ENCODE results near the gene TBC1D19. TPM values are rescaled to one million over a fixed set of nuclear protein-coding genes. Genes with fewer than 3 reads are reported as not detected.

The TBC1D19 gene
- total RNA-seq, 2 experiments from 2014 or later: 4.3 to 5.0 TPM

DNA sequence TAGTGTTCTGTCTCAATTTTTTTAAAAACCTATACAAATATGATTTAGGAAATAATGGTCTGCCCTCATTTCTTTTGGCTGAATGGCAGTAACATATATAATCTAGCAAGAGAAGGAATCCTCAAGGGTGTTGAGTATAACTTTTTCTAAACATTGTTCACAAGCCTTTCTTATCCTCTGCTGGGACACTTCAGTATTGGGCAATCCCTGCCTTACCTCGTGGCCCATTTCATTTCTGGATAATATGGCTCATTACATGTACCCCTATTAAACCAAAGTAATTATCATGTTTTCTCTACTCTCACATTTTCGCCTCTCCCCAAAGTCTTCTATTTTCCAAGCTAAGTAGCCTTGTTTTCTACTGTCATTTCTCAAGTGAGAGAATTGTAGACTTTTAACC is 166.0 kb downstream of the TBC1D19 start:
- no peak for DNase-seq
- no peak overlapping the region for H3K4me3 Mint-ChIP-seq
- intact Hi-C loops (cut with micrococcal nuclease): loop anchor here (5.0 kb wide), 3 partner anchors 127 to 252 kb away; partner anchors contain the start of gene TBC1D19
- no peak overlapping the region for H3K27ac Mint-ChIP-seq
- H3K4me1 Mint-ChIP-seq (ENCODE audit: low read depth): peaks cover 16% of the 10 kb centered on the region
- no peaks in the 10 kb centered on the region for H3K9me3 Mint-ChIP-seq
- ChIA-PET CTCF (no interaction called here), POLR2A (no interaction called here)
- H3K36me3 Mint-ChIP-seq: peaks cover 22% of the 10 kb centered on the region
- no peaks in the 10 kb centered on the region for H3K27me3 Mint-ChIP-seq

DNA sequence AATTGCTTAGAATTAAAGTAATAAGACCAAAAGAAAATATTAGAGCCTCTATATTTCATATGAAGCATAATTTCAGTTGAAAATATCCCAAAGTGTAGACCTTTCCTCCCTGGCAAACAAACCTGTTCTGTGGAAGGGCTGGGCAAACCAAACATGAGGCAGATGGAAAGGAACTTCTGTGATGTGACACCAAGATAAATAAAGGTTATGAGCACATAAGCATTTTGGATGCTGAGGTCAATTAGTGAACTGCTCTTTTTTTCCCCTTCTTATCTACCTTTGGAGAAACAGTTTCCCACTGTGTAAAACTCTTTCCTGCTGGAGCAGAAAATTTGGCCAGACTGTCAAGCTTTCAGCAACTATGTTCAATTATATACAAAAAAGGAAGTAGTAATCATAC is 167.1 kb downstream of the TBC1D19 start:
- H3K27ac Mint-ChIP-seq: no peak overlapping the region
- H3K9me3 Mint-ChIP-seq: no peaks in the 10 kb centered on the region
- no peak overlapping the region for H3K4me3 Mint-ChIP-seq
- peaks cover 20% of the 10 kb centered on the region for H3K36me3 Mint-ChIP-seq
- intact Hi-C loops (cut with micrococcal nuclease): no loop called here
- no peaks in the 10 kb centered on the region for H3K27me3 Mint-ChIP-seq
- H3K4me1 Mint-ChIP-seq (ENCODE audit: low read depth): peaks cover 16% of the 10 kb centered on the region
- DNase-seq: no peak
- ChIA-PET CTCF (no interaction called here), POLR2A (no interaction called here)

DNA sequence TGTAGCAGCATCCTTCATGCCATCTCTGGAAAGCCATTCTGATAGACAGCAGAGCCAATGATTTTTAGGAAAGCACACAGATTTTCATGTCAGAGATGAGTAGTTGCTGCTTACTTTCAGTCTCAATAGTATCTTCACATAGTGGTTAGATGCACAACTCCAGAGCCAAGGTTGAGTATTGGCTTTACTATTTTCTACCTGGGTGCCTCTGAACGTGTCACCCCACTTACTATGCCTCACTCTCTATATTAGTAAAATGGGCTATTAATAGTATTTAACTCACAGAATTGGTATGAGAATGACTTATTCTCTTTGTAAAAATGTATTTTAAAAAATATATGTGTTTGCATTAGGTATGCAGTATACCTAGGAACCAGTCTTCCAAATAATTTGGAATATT is 168.0 kb downstream of the TBC1D19 start:
- DNase-seq: no peak
- CTCF ChIA-PET: no interaction called here
- Mint-ChIP-seq H3K4me1 (ENCODE audit: low read depth) (peaks cover 11% of the 10 kb centered on the region), H3K9me3 (no peaks in the 10 kb centered on the region), H3K36me3 (peaks cover 16% of the 10 kb centered on the region), H3K27ac (no peak overlapping the region), H3K4me3 (no peak overlapping the region), H3K27me3 (no peaks in the 10 kb centered on the region)
- intact Hi-C loops (cut with micrococcal nuclease): no loop called here
- POLR2A ChIA-PET: no interaction called here

DNA sequence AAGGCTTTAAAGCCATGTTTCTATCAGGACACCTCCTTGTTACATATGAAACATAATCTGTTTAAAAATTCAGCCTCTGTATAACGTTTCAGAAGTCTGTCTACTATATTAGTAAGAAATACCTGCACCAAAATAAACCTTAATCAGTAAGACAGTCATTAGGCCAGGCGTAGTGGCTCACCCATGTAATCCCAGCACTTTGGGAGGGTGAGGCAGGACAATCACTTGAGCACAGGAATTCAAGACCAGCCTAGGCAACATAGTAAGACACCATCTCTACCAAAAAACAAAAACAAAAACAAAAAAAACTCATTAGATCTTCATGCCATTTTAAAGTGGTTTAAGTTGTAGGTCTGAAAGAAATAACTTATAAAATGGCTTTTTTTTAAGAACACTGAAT is 169.3 kb downstream of the TBC1D19 start:
- peaks cover 5% of the 10 kb centered on the region for H3K4me1 Mint-ChIP-seq (ENCODE audit: low read depth)
- H3K9me3 Mint-ChIP-seq: no peaks in the 10 kb centered on the region
- H3K4me3 Mint-ChIP-seq: no peak overlapping the region
- DNase-seq: no peak
- CTCF ChIA-PET: interaction anchor here (1.4 kb wide), 1 partner anchor 257 kb away, joined by 3 read pairs; no protein-coding TSS in a partner anchor
- H3K27ac Mint-ChIP-seq: no peak overlapping the region
- no peaks in the 10 kb centered on the region for H3K27me3 Mint-ChIP-seq
- intact Hi-C loops (cut with micrococcal nuclease): no loop called here
- POLR2A ChIA-PET: no interaction called here
- H3K36me3 Mint-ChIP-seq: peaks cover 18% of the 10 kb centered on the region

DNA sequence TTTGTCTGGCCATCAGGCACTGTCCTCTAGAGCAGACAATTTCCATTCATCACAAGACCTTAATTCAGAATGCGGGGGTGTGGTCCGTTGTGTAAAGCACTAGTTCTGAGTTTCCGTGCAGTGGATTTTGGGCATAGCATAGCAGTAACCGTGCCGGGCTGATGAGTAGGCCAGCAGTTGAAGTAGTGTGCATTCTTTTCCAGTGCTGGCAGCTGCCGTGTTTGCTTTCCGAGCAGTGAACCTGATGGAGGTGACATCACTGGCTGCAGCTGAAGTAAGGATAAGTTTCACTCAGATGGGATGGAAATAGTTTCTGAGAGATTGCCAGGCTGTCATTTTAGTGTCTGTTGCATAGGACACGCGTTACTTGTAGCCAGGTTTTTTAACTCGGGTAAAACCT is 169.7 kb downstream of the TBC1D19 start:
- Mint-ChIP-seq H3K4me1 (ENCODE audit: low read depth) (peaks cover 5% of the 10 kb centered on the region), H3K27me3 (no peaks in the 10 kb centered on the region), H3K4me3 (no peak overlapping the region), H3K36me3 (peaks cover 15% of the 10 kb centered on the region), H3K9me3 (no peaks in the 10 kb centered on the region), H3K27ac (no peak overlapping the region)
- intact Hi-C loops (cut with micrococcal nuclease): no loop called here
- POLR2A ChIA-PET: no interaction called here
- CTCF ChIA-PET: interaction anchor here (1.4 kb wide), 1 partner anchor 257 kb away, joined by 3 read pairs; no protein-coding TSS in a partner anchor
- DNase-seq: no peak

DNA sequence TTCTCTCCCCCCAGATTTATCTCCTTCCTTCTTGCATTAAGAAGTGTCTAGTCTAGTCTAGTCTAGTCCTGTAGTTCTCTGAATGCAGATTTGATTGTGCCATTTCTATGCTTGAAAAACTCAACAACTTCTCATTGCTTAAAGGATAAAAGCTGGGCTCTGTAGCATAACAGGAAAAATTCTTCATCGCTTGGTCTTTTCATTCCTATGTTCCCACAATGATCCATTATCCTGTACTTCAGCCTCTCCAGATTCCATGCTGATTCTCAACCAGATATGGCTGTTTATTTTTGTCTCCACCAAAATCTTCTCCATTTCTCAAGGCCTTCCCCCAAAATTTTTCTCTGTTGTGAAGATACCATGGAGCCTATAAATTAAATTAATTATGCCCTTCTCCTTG is 173.9 kb downstream of the TBC1D19 start:
- Mint-ChIP-seq H3K27ac (no peak overlapping the region), H3K4me3 (no peak overlapping the region), H3K9me3 (no peaks in the 10 kb centered on the region), H3K36me3 (peaks cover 4% of the 10 kb centered on the region), H3K27me3 (no peaks in the 10 kb centered on the region), H3K4me1 (ENCODE audit: low read depth) (no peaks in the 10 kb centered on the region)
- intact Hi-C loops (cut with micrococcal nuclease): no loop called here
- no peak for DNase-seq
- ChIA-PET POLR2A (no interaction called here), CTCF (no interaction called here)

DNA sequence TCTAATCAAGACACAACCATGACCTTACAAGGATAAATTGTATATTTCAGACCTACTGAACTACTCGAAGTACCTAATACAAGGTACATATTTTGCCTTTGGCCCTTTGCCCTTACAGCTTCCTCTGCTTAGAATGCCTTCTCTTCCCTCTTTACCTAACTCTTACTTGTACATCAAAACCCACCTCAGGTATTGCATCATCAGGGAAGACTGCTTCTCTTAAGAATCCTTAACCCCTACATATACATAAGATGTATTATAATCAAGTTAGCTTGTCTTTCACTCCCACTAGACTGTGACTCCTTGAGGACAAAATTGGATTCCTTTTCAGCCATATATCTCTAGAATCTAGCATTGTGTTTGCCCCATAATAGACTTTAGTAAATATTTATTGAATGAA is 175.0 kb downstream of the TBC1D19 start:
- no peak overlapping the region for H3K4me3 Mint-ChIP-seq
- H3K27me3 Mint-ChIP-seq: no peaks in the 10 kb centered on the region
- CTCF ChIA-PET: no interaction called here
- POLR2A ChIA-PET: no interaction called here
- H3K36me3 Mint-ChIP-seq: peaks cover 4% of the 10 kb centered on the region
- intact Hi-C loops (cut with micrococcal nuclease): no loop called here
- DNase-seq: no peak
- H3K27ac Mint-ChIP-seq: no peak overlapping the region
- H3K4me1 Mint-ChIP-seq (ENCODE audit: low read depth): no peaks in the 10 kb centered on the region
- no peaks in the 10 kb centered on the region for H3K9me3 Mint-ChIP-seq

DNA sequence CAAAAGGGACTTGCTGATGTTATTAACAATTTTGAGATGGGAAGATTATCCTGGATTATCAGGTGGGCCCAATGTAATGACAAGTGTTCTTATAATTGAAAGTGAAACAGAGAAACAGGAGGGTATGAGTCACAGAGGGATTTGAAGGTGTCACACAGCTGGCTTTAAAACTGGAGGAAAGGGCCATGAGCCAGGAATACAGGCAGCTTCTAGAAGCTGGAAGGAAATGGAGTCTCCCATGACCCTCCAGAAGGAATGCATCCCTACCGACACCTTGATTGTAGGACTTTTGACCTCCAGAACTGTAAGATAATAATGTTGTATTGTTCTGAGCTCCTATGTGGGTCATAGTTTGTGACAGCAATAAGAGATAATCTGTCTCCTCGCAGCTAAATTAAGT is 178.8 kb downstream of the TBC1D19 start:
- ChIA-PET POLR2A (no interaction called here), CTCF (no interaction called here)
- DNase-seq: no peak
- intact Hi-C loops (cut with micrococcal nuclease): no loop called here
- Mint-ChIP-seq H3K9me3 (no peaks in the 10 kb centered on the region), H3K4me1 (ENCODE audit: low read depth) (no peaks in the 10 kb centered on the region), H3K27ac (no peak overlapping the region), H3K4me3 (no peak overlapping the region), H3K36me3 (peaks cover 8% of the 10 kb centered on the region), H3K27me3 (no peaks in the 10 kb centered on the region)

DNA sequence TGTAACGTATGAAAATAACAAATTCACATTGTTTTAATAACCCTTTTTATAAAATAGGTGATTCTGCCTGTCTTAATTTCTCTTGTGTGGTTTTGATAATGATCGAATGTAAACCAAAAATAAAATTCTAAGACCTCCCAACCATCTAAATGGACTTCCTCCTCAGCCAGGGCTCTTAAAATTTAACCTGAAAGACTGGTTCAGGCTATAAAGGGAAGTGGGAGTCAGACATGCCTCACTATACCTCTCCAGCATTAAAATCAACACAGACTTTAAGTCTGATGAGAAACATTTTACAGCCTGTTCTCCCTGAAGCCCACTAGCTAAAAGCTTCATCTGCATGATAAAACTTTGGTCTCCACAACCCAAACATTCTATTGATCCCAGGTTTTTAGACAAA is 179.2 kb downstream of the TBC1D19 start:
- Mint-ChIP-seq H3K4me3 (no peak overlapping the region), H3K27me3 (no peaks in the 10 kb centered on the region), H3K9me3 (no peaks in the 10 kb centered on the region), H3K27ac (no peak overlapping the region), H3K4me1 (ENCODE audit: low read depth) (no peaks in the 10 kb centered on the region), H3K36me3 (peaks cover 8% of the 10 kb centered on the region)
- CTCF ChIA-PET: no interaction called here
- no peak for DNase-seq
- intact Hi-C loops (cut with micrococcal nuclease): no loop called here
- POLR2A ChIA-PET: no interaction called here

DNA sequence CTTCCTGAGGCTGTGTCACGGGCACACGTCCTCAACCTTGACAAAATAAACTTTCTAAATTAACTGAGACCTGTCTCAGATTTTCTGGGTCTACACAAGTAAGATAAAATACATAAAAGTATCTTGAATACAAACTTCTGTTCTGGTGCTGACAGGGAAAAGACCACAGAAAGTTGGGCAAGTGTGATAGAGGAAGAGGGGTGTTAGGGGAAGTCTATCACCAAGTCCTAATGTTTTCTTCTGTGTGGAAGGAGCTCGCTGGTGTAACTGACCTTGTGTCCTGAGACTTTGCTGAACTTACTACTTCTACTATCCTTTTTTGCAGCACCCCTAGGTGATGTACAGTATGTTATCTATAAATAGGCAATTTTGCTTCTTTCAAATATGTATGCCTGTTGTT is 179.8 kb downstream of the TBC1D19 start:
- Mint-ChIP-seq H3K4me1 (ENCODE audit: low read depth) (no peaks in the 10 kb centered on the region), H3K4me3 (no peak overlapping the region), H3K27me3 (no peaks in the 10 kb centered on the region), H3K36me3 (peaks cover 8% of the 10 kb centered on the region), H3K27ac (no peak overlapping the region), H3K9me3 (no peaks in the 10 kb centered on the region)
- ChIA-PET CTCF (no interaction called here), POLR2A (no interaction called here)
- DNase-seq: no peak
- intact Hi-C loops (cut with micrococcal nuclease): no loop called here

DNA sequence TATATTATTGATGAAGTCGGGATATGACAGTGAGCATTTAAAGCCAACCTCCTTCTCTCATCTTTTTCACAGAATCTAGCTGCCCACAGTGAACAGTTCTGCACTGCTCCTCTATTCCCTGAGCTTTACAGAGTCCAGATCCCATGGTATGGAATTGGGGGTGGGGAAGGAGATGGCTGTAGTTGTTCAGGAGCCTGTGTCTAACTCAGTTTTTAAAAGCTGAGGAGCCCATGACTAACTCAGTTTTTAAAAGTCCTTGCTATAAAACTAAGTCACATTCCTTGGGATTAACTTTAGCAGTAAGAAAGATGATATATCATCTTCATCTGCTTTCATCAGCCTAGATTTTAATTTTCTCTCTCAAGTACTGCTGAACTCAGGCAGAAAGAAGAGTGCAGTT is 180.3 kb downstream of the TBC1D19 start:
- ChIA-PET POLR2A (no interaction called here), CTCF (no interaction called here)
- intact Hi-C loops (cut with micrococcal nuclease): no loop called here
- no peak overlapping the region for H3K27ac Mint-ChIP-seq
- no peak overlapping the region for H3K4me3 Mint-ChIP-seq
- no peaks in the 10 kb centered on the region for H3K9me3 Mint-ChIP-seq
- no peaks in the 10 kb centered on the region for H3K4me1 Mint-ChIP-seq (ENCODE audit: low read depth)
- H3K36me3 Mint-ChIP-seq: peaks cover 8% of the 10 kb centered on the region
- DNase-seq: no peak
- no peaks in the 10 kb centered on the region for H3K27me3 Mint-ChIP-seq

DNA sequence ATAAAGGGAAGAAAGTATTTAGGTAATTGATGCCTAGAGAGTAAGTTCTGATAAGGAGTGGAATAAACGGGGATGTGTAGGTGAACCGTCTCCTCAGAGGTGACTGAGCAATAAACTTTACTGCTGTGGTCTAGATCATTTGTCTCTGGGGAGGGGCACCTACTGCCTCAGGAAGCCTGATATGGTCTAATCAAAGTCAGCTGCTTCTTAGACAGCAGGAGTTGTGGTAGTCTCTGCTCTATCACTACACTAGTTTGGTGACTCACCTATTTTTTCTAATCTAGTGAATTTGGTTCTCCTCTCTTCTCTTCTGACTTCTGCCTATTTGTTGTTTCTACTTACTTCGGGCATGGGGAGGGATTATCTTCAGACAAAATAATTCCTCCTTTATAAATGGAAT is 181.6 kb downstream of the TBC1D19 start:
- intact Hi-C loops (cut with micrococcal nuclease): no loop called here
- Mint-ChIP-seq H3K4me3 (no peak overlapping the region), H3K36me3 (peaks cover 10% of the 10 kb centered on the region), H3K9me3 (no peaks in the 10 kb centered on the region), H3K27ac (no peak overlapping the region), H3K27me3 (no peaks in the 10 kb centered on the region), H3K4me1 (ENCODE audit: low read depth) (no peaks in the 10 kb centered on the region)
- no peak for DNase-seq
- CTCF ChIA-PET: no interaction called here
- POLR2A ChIA-PET: no interaction called here

DNA sequence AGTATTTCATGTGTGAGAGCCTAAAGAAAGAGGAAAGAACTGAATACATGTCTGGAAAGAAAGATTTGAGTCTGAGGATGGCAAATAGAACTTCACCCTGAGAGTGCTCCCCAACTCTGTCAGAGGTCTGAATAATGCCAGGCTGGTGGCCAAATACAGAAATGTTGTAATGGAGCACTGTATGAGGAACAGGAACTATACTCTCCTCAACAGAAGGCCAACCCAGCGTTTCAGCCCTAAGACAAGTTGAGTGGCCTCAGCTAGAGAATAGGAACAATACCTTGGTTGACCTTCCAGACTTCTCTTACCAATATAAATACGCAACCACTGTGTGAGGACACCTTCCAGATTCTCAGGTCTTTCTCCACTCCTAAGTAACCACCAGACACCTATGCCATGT is 182.3 kb downstream of the TBC1D19 start:
- no peak for DNase-seq
- Mint-ChIP-seq H3K4me3 (no peak overlapping the region), H3K36me3 (peaks cover 11% of the 10 kb centered on the region), H3K27ac (no peak overlapping the region), H3K4me1 (ENCODE audit: low read depth) (no peaks in the 10 kb centered on the region), H3K9me3 (no peaks in the 10 kb centered on the region), H3K27me3 (no peaks in the 10 kb centered on the region)
- POLR2A ChIA-PET: no interaction called here
- intact Hi-C loops (cut with micrococcal nuclease): no loop called here
- CTCF ChIA-PET: no interaction called here

All from activated CD4-positive, alpha-beta memory T cell treated with anti-CD3 and anti-CD28 coated beads for 36 hours (primary cell).